IMR-90 (cell line): ENCODE data around the gene MUC6. TPM values are rescaled to one million over a fixed set of nuclear protein-coding genes. Genes with fewer than 3 reads are reported as not detected.

Source experiments
- ATAC-seq: fragments of 200-7000 bp; cut with Tn5 transposase; 2 replicates; pipeline ENCODE4 v1.9.1; 2020; ENCODE audit warnings: low read depth, mild to moderate bottlenecking, moderate library complexity
- BruUV-seq: library from RNA; stranded (reverse); fragments of 400-500 nt; replicated peaks from 2 replicates; lab custom pipeline; 2021; lab: Mats Ljungman, UMichigan
- CTCF ChIA-PET: fragments of 300-600 bp; formaldehyde crosslinking; extraction: SDS; loops from one replicate; lab custom pipeline; 2021; ENCODE audit warnings: antibody characterized with exemption; lab: Yijun Ruan, JAX
- POLR2A ChIA-PET: fragments of 300-600 bp; sonication (Branson Sonifier 250); formaldehyde crosslinking; loops from one replicate; lab custom pipeline; 2022; ENCODE audit warnings: antibody characterized with exemption; ENCODE audit not compliant: unreplicated experiment; lab: Charles Lee
- DNase-seq: peaks from one replicate; pipeline ENCODE4 v3.0.0; 2013
- H2AFZ ChIP-seq: replicated peaks from 2 replicates; pipeline ENCODE3; 2013; ENCODE audit warnings: low read length, mild to moderate bottlenecking; ENCODE audit not compliant: poor library complexity
- H2AK5ac ChIP-seq: 2 replicates; pipeline ENCODE4 v1.6.1; 2013; ENCODE audit warnings: low read depth, low read length, inconsistent platforms
- H2AK9ac ChIP-seq: replicated peaks from 2 replicates; pipeline ENCODE3; 2013; ENCODE audit warnings: mild to moderate bottlenecking, low read depth, low read length, moderate library complexity; ENCODE audit not compliant: poor library complexity
- H2BK120ac ChIP-seq: 2 replicates; pipeline ENCODE4 v1.6.1; 2013; ENCODE audit warnings: low read depth, low read length, inconsistent platforms
- H2BK15ac ChIP-seq: 3 replicates; pipeline ENCODE4 v1.6.1; 2013; ENCODE audit warnings: low read depth, low read length, inconsistent platforms
- H2BK20ac ChIP-seq: 2 replicates; pipeline ENCODE4 v1.6.1; 2013; ENCODE audit warnings: low read depth, mild to moderate bottlenecking, inconsistent platforms, low read length, moderate library complexity
- H2BK5ac ChIP-seq: 2 replicates; pipeline ENCODE4 v1.6.1; 2013; ENCODE audit warnings: mild to moderate bottlenecking, low read depth, low read length, inconsistent platforms; ENCODE audit not compliant: poor library complexity, severe bottlenecking
- H3K14ac ChIP-seq: replicated peaks from 2 replicates; pipeline ENCODE4 v1.6.1; 2013; ENCODE audit warnings: low read depth, low read length, inconsistent platforms
- H3K18ac ChIP-seq: 2 replicates; pipeline ENCODE4 v1.6.1; 2013; ENCODE audit warnings: low read depth, low read length, control low read depth
- H3K23ac ChIP-seq: 2 replicates; pipeline ENCODE4 v1.6.1; 2013; ENCODE audit warnings: low read depth, low read length, inconsistent platforms
- H3K27ac ChIP-seq: 2 replicates; pipeline ENCODE4 v1.5.1; 2013; ENCODE audit warnings: mild to moderate bottlenecking, control low read depth, low read length; ENCODE audit not compliant: insufficient read depth
- H3K27me3 ChIP-seq: 2 replicates; pipeline ENCODE4 v1.6.1; 2013; ENCODE audit warnings: low read length; ENCODE audit not compliant: control insufficient read depth, insufficient read depth
- H3K36me3 ChIP-seq: 2 replicates; pipeline ENCODE4 v1.6.1; 2013; ENCODE audit warnings: low read length, mixed read lengths; ENCODE audit not compliant: control insufficient read depth, insufficient read depth
- H3K4ac ChIP-seq: 2 replicates; pipeline ENCODE4 v1.6.1; 2013; ENCODE audit warnings: low read depth, low read length, inconsistent platforms
- H3K4me1 ChIP-seq: 2 replicates; pipeline ENCODE4 v1.6.1; 2013; ENCODE audit warnings: low read length, mixed read lengths; ENCODE audit not compliant: control insufficient read depth, insufficient read depth
- H3K4me2 ChIP-seq: 2 replicates; pipeline ENCODE4 v1.6.1; 2013; ENCODE audit warnings: low read depth, mild to moderate bottlenecking, control low read depth, low read length, moderate library complexity
- H3K4me3 ChIP-seq: 2 replicates; pipeline ENCODE4 v1.5.1; 2013; ENCODE audit warnings: low read depth, mild to moderate bottlenecking, control low read depth, low read length, moderate library complexity; ENCODE audit not compliant: insufficient read depth
- H3K56ac ChIP-seq: 2 replicates; pipeline ENCODE4 v1.6.1; 2013; ENCODE audit warnings: low read length, inconsistent platforms; ENCODE audit not compliant: insufficient read depth; ENCODE audit errors: extremely low read depth
- H3K79me1 ChIP-seq, 2 experiments: 2 replicates each; pipeline ENCODE4 v1.6.1; 2013; ENCODE audit warnings: low read length in 2 of 2, inconsistent platforms in 1 of 2, low read depth in 1 of 2
- H3K9ac ChIP-seq: 2 replicates; pipeline ENCODE4 v1.6.1; 2013; ENCODE audit warnings: low read depth, low read length, control low read depth
- H3K9me1 ChIP-seq: 2 replicates; pipeline ENCODE4 v1.6.1; 2013; ENCODE audit warnings: low read length, inconsistent platforms; ENCODE audit not compliant: insufficient read depth
- H3K9me3 ChIP-seq: 2 replicates; pipeline ENCODE4 v1.6.1; 2013; ENCODE audit warnings: low read length; ENCODE audit not compliant: control insufficient read depth, insufficient read depth
- H4K20me1 ChIP-seq: 2 replicates; pipeline ENCODE4 v1.6.1; 2013; ENCODE audit warnings: low read length, inconsistent platforms; ENCODE audit not compliant: insufficient read depth
- H4K5ac ChIP-seq: 2 replicates; pipeline ENCODE4 v1.6.1; 2013; ENCODE audit warnings: mild to moderate bottlenecking, low read depth, low read length, control low read depth
- H4K8ac ChIP-seq, 2 experiments: 2 replicates each; pipeline ENCODE4 v1.6.1; 2013; ENCODE audit warnings: low read depth in 2 of 2, low read length in 2 of 2, control low read depth in 1 of 2, inconsistent platforms in 1 of 2
- H4K91ac ChIP-seq: 2 replicates; pipeline ENCODE4 v1.6.1; 2013; ENCODE audit warnings: low read depth, low read length, inconsistent platforms; ENCODE audit not compliant: insufficient read depth
- BHLHE40 ChIP-seq: fragments of 150-350 bp; IDR thresholded peaks from 2 replicates; pipeline ENCODE4 v1.6.1; 2016; ENCODE audit warnings: mild to moderate bottlenecking, low read depth, low read length
- CEBPB ChIP-seq: IDR thresholded peaks from 2 replicates; pipeline ENCODE4 v1.6.1; 2012; ENCODE audit warnings: low read depth, low read length, improper control_type of control experiment
- CHD1 ChIP-seq: IDR thresholded peaks from 2 replicates; pipeline ENCODE4 v1.6.1; 2012; ENCODE audit warnings: low read depth, low read length, improper control_type of control experiment
- MAFK ChIP-seq: IDR thresholded peaks from 2 replicates; pipeline ENCODE4 v1.6.1; 2012; ENCODE audit warnings: low read depth, low read length, improper control_type of control experiment
- NFE2L2 ChIP-seq: fragments of 150-350 bp; IDR thresholded peaks from 2 replicates; pipeline ENCODE4 v1.6.1; 2016; ENCODE audit warnings: low read depth, mild to moderate bottlenecking, low read length
- WGBS, 2 experiments: methylation state at CpG; one replicate each; pipeline versions ENCODE4 v1.1.5 to v1.1.7; 2013; ENCODE audit warnings: missing lambda C conversion rate in 2 of 2; ENCODE audit not compliant: insufficient read length in 1 of 2; ENCODE audit errors: extremely low coverage in 2 of 2; 5-methylcytosine and 5-hydroxymethylcytosine counted together
- dilution Hi-C: fragments of 300-500 bp; cut with HindIII; formaldehyde crosslinking; loops from one replicate; pipeline ENCODE4 v1.14.3; 2018; ENCODE audit warnings: low sequenced_read_pairs; ENCODE audit not compliant: unreplicated experiment
- in situ Hi-C: fragments of 300-500 bp; cut with MboI; formaldehyde crosslinking; loops from 3 replicates; pipeline ENCODE4 v1.14.3; 2019; ENCODE audit warnings: low sequenced_read_pairs, inconsistent platforms, mixed read lengths
- intact Hi-C: fragments of 100-400 bp; cut with micrococcal nuclease; formaldehyde crosslinking; loops from 2 replicates; pipeline ENCODE4 v1.10.0; 2022
- polyA plus RNA-seq, 3 experiments: library from polyadenylated mRNA; depleted of rRNA; stranded (reverse); fragments of >200 nt; gene quantifications; 2 replicates each; pipeline ENCODE4 v1.2.3, GENCODE V29; 2012; ENCODE audit warnings: low replicate concordance in 1 of 3
- total RNA-seq: library from RNA; depleted of rRNA; stranded (reverse); fragments of >200 nt; gene quantifications from 2 replicates; pipeline ENCODE4 v1.2.3, GENCODE V29; 2012

The MUC6 gene
- total and polyA plus RNA-seq, 2 of the 4 experiments (the other 2 are of a cell fraction), result not detected

DNA sequence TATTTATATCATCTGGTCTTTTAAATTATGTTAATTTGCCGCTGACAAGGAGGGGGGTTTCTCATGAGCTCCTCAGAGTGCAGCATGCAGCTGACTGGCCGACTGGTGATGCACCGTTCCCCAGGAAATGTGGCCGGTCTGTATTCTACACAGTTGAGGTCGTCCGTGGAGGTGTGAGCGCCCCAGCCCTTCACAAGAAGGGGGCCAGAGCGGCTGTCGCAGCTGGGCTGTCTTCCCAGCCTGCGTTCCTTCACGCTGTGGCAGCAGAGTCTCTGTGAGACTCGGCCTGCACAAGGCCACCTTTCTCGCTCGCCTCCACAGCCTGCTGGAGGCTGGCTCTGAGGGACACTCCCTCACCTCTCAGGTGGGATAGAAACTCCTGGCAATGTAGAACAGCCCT, 67.7 kb downstream of the MUC6 start:
- Histone ChIP-seq H3K36me3 (peaks cover 41% of the 10 kb centered on the region), H2BK15ac (no peak overlapping the region), H2BK120ac (no peak overlapping the region), H4K5ac (no peak overlapping the region), H3K56ac (no peak overlapping the region), H2AK9ac (no peak overlapping the region), H4K91ac (no peak overlapping the region), H4K20me1 (peaks cover 43% of the 10 kb centered on the region), H2BK5ac (no peak overlapping the region), H2AK5ac (no peak overlapping the region), H3K27me3 (no peaks in the 10 kb centered on the region), H3K14ac (no peak overlapping the region), H3K4ac (no peak overlapping the region), H2BK20ac (no peak overlapping the region), H2AFZ (no peak overlapping the region), H3K18ac (no peak overlapping the region), H4K8ac (no peak overlapping the region), H3K4me1 (peaks cover 5% of the 10 kb centered on the region), H3K79me1 (peaks cover 25 to 61% of the 10 kb centered on the region in 2 experiments), H3K4me2 (no peak overlapping the region), H3K4me3 (no peak overlapping the region), H3K9me3 (no peaks in the 10 kb centered on the region), H3K9me1 (peaks cover 6% of the 10 kb centered on the region; the same call in 1 of the 2 replicates), H3K23ac (no peak overlapping the region), H3K9ac (no peak overlapping the region), H3K27ac (no peak overlapping the region)
- 86% methylated on average over 6 of the region's 14 CpGs; no CpG with 5 or more reads in 1 of the 2 experiments for WGBS, 2 experiments
- in situ Hi-C loops (no loop called here), intact Hi-C loops (loop anchor here (5.0 kb wide), 1 partner anchor 37 kb away; no protein-coding TSS in a partner anchor), dilution Hi-C loops (no loop called here)
- ATAC-seq (no peak), DNase-seq (no peak)
- ChIA-PET CTCF (no interaction called here), POLR2A (no interaction called here)
- BruUV-seq, result no TSS peak
- no peak for TF ChIP-seq CEBPB
- no peak for TF ChIP-seq CHD1
- no peak for TF ChIP-seq BHLHE40
- no peak for TF ChIP-seq MAFK
- TF ChIP-seq NFE2L2, result no peak
